K562 (cell line): Measurements from ENCODE around the gene TNFAIP8L1. TPM values are rescaled to one million over a fixed set of nuclear protein-coding genes. Genes with fewer than 3 reads are reported as not detected.
A peak's percentile ranks its signal among the peaks of the same experiment; 100 is the strongest.

Experiments used
- ATAC-seq: fragments of 200-7000 bp; cut with Tn5 transposase; 3 replicates; pipeline ENCODE4 v1.9.1; 2020; ENCODE audit warnings: moderate library complexity
- BruUV-seq: library from RNA; stranded (reverse); fragments of 400-500 nt; replicated peaks from 2 replicates; lab custom pipeline; 2021; lab: Mats Ljungman, UMichigan
- CTCF ChIA-PET: fragments of 300-600 bp; formaldehyde crosslinking; extraction: SDS; loops from one replicate; lab custom pipeline; 2021; ENCODE audit warnings: low intra/inter-chr PET ratio; lab: Yijun Ruan, JAX
- POLR2A ChIA-PET: fragments of 300-600, 350-650 bp; sonication (Branson Sonifier 250); formaldehyde crosslinking; extraction: SDS; loops from one replicate; lab custom pipeline; 2021; ENCODE audit warnings: antibody characterized with exemption, inconsistent platforms; lab: Yijun Ruan, JAX
- DNase-seq, 4 experiments: peaks; one replicate each; pipeline versions ENCODE4 v3.0.0 to v3.0.0-alpha.2; 2011 to 2018; ENCODE audit warnings: low spot score in 3 of 4, mixed read lengths in 3 of 4; ENCODE audit errors: extremely low read depth in 1 of 4
- FAIRE-seq: peaks from 2 replicates; lab custom pipeline; 2011; peaks lifted over from hg19 to GRCh38; lab: Jason Lieb, UNC
- H2AFZ ChIP-seq: 2 replicates; pipeline ENCODE4 v1.6.0; 2011; ENCODE audit warnings: low read depth, low read length, control low read depth, inconsistent platforms
- H3K27ac ChIP-seq: fragments of 200-600 bp; 3 replicates; pipeline ENCODE4 v1.8.0; 2011; ENCODE audit warnings: low read depth, mild to moderate bottlenecking, control low read depth, inconsistent platforms, low read length, moderate library complexity, mixed read lengths; ENCODE audit errors: extremely low read depth
- H3K27me3 ChIP-seq, 2 experiments: fragments of 300-600 bp in 1 of 2; 2 replicates in 1 of 2; 3 replicates in 1 of 2; pipeline versions ENCODE4 v1.6.0 to v1.8.0; 2011; ENCODE audit warnings: inconsistent platforms in 2 of 2, low read length in 2 of 2, mild to moderate bottlenecking in 1 of 2, mixed read lengths in 1 of 2, moderate library complexity in 1 of 2; ENCODE audit not compliant: control insufficient read depth in 2 of 2, insufficient read depth in 2 of 2
- H3K36me3 ChIP-seq: fragments of 300-600 bp; 3 replicates; pipeline ENCODE4 v1.8.0; 2011; ENCODE audit warnings: mild to moderate bottlenecking, low read length, inconsistent platforms; ENCODE audit not compliant: control insufficient read depth, insufficient read depth
- H3K4me1 ChIP-seq, 2 experiments: fragments of 200-600 bp in 1 of 2; replicated peaks in 1 of 2; 2 replicates in 1 of 2; 3 replicates in 1 of 2; pipeline versions ENCODE4 v1.5.1 to v1.8.0; 2011; ENCODE audit warnings: inconsistent platforms in 2 of 2, low read length in 2 of 2, mild to moderate bottlenecking in 1 of 2, mixed read lengths in 1 of 2, moderate library complexity in 1 of 2; ENCODE audit not compliant: control insufficient read depth in 2 of 2, insufficient read depth in 2 of 2
- H3K4me2 ChIP-seq: 2 replicates; pipeline ENCODE4 v1.6.1; 2011; ENCODE audit warnings: low read length, control low read depth, inconsistent platforms, mixed read lengths; ENCODE audit not compliant: insufficient read depth
- H3K4me3 ChIP-seq: fragments of 200-600 bp; sonication (generic), shearing (Covaris generic); 2 replicates; pipeline ENCODE4 v1.5.1; 2016; ENCODE audit warnings: control low read depth, inconsistent platforms
- H3K79me2 ChIP-seq: fragments of 200-600 bp; 3 replicates; pipeline ENCODE4 v1.8.0; 2011; ENCODE audit warnings: low read length, inconsistent platforms; ENCODE audit not compliant: control insufficient read depth, insufficient read depth
- H3K9ac ChIP-seq, 2 experiments: 2 replicates each; pipeline versions ENCODE4 v1.6.0 to v1.6.1; 2011; ENCODE audit warnings: low read depth in 2 of 2, low read length in 2 of 2, control low read depth in 1 of 2, inconsistent platforms in 1 of 2, mild to moderate bottlenecking in 1 of 2, mixed read lengths in 1 of 2; ENCODE audit not compliant: insufficient read depth in 1 of 2
- H3K9me1 ChIP-seq: one replicate; pipeline ENCODE4 v1.6.0; 2011; ENCODE audit warnings: inconsistent platforms, mild to moderate bottlenecking, low read length, moderate library complexity; ENCODE audit not compliant: control insufficient read depth, insufficient read depth
- H3K9me3 ChIP-seq: replicated peaks from 2 replicates; pipeline ENCODE4 v1.5.1; 2011; ENCODE audit warnings: low read depth, low read length, inconsistent platforms; ENCODE audit not compliant: control insufficient read depth, insufficient read depth
- H4K20me1 ChIP-seq: replicated peaks from 2 replicates; pipeline ENCODE4 v1.6.1; 2011; ENCODE audit warnings: low read length, inconsistent platforms, mixed read lengths; ENCODE audit not compliant: control insufficient read depth, insufficient read depth
- FOXJ3 ChIP-seq: sonication (generic); formaldehyde crosslinking; IDR thresholded peaks from 2 replicates; pipeline ENCODE4 v1.4.0; 2020; ENCODE audit warnings: mild to moderate bottlenecking, missing genetic modification reagents
- HDAC1 ChIP-seq, 2 experiments: fragments of 450-650 bp; IDR thresholded peaks; 2 replicates each; pipeline ENCODE4 v1.6.1; 2016 to 2017; ENCODE audit warnings: inconsistent platforms in 1 of 2, mild to moderate bottlenecking in 1 of 2, moderate library complexity in 1 of 2
- HDAC2 ChIP-seq: fragments of 450-650 bp; IDR thresholded peaks from 2 replicates; pipeline ENCODE4 v1.6.1; 2016; ENCODE audit warnings: mild to moderate bottlenecking
- NR3C1 ChIP-seq: sonication (generic); formaldehyde crosslinking; IDR thresholded peaks from 2 replicates; pipeline ENCODE4 v1.8.1; 2022; ENCODE audit warnings: missing genetic modification reagents
- SMARCE1 ChIP-seq: fragments of 450-650 bp; IDR thresholded peaks from 2 replicates; pipeline ENCODE4 v1.7.1; 2016; ENCODE audit warnings: mild to moderate bottlenecking
- SRSF9 ChIP-seq: fragments of 200-400 bp; formaldehyde crosslinking; IDR thresholded peaks from 2 replicates; pipeline ENCODE4 v1.6.1; 2017; ENCODE audit warnings: low read depth, low read length, borderline replicate concordance
- TGIF2 ChIP-seq: sonication (generic); formaldehyde crosslinking; IDR thresholded peaks from 2 replicates; pipeline ENCODE4 v1.8.1; 2022; ENCODE audit warnings: mild to moderate bottlenecking, missing genetic modification reagents, moderate library complexity
- ZNF197 ChIP-seq: fragments of 200-800 bp; sonication (Bioruptor generic); IDR thresholded peaks from 2 replicates; pipeline ENCODE4 v1.6.1; 2016; ENCODE audit warnings: low read depth, missing genetic modification characterization, missing compliant biosample characterization
- WGBS: fragments of 100-300 bp; shearing (Covaris generic); methylation state at CpG from one replicate; pipeline ENCODE4 v1.1.6; 2016; ENCODE audit warnings: low coverage, mixed read lengths; ENCODE audit not compliant: insufficient coverage; ENCODE audit errors: missing lambda C conversion rate; 5-methylcytosine and 5-hydroxymethylcytosine counted together
- in situ Hi-C: fragments of 300-500 bp; cut with MboI; formaldehyde crosslinking; loops from 4 replicates; pipeline ENCODE4 v1.15.0; 2018; ENCODE audit warnings: inconsistent platforms, mixed read lengths
- intact Hi-C: fragments of 100-400 bp; cut with micrococcal nuclease; formaldehyde crosslinking; loops from 2 replicates; pipeline ENCODE4 v1.14.2; 2022
- polyA plus RNA-seq, 8 experiments: library from polyadenylated mRNA; depleted of rRNA in 4 of 8; stranded (reverse) in 5 of 8; unstranded in 3 of 8; fragments of >200 nt; fragmentation: Nextera tagmentation in 2 of 8; fragmentation: Illumina TruSeq in 1 of 8; extraction: Ambion mirVana in 2 of 8; extraction: Trizol in 1 of 8; gene quantifications; 2 replicates each; pipeline versions ENCODE4 v1.2.1 to v1.2.3, GENCODE V29; 2011 to 2014; ENCODE audit warnings: inconsistent platforms in 1 of 8, missing spikeins in 1 of 8
- total RNA-seq, 7 experiments: library from RNA; depleted of rRNA in 6 of 7; stranded (reverse); fragments of >200 nt in 6 of 7; fragmentation: Illumina TruSeq in 2 of 7; extraction: Trizol in 2 of 7; gene quantifications; 2 replicates each; pipeline versions ENCODE4 v1.2.1 to v1.2.3, GENCODE V29; 2011 to 2021; ENCODE audit warnings: low replicate concordance in 1 of 7
- TF ChIP-seq, protein P1 (sequence below), 2 experiments: fragments of 450-650 bp; IDR thresholded peaks; 2 replicates each; pipeline ENCODE4 v1.6.1; 2016
- TF ChIP-seq, protein P2 (sequence below): sonication (generic); formaldehyde crosslinking; IDR thresholded peaks from 2 replicates; pipeline ENCODE4 v1.9.0; 2022; ENCODE audit warnings: mild to moderate bottlenecking, missing genetic modification reagents
- TF ChIP-seq, protein P3 (sequence below): sonication (generic); formaldehyde crosslinking; IDR thresholded peaks from 2 replicates; pipeline ENCODE4 v1.8.1; 2023; ENCODE audit warnings: mild to moderate bottlenecking, missing genetic modification reagents

TNFAIP8L1 gene
- total and polyA plus RNA-seq, 9 of the 15 experiments (the other 6 are each of a cell fraction or from before 2014, with no cell fraction given) = 0.69 to 9.3 (median 4.9) TPM

DNA sequence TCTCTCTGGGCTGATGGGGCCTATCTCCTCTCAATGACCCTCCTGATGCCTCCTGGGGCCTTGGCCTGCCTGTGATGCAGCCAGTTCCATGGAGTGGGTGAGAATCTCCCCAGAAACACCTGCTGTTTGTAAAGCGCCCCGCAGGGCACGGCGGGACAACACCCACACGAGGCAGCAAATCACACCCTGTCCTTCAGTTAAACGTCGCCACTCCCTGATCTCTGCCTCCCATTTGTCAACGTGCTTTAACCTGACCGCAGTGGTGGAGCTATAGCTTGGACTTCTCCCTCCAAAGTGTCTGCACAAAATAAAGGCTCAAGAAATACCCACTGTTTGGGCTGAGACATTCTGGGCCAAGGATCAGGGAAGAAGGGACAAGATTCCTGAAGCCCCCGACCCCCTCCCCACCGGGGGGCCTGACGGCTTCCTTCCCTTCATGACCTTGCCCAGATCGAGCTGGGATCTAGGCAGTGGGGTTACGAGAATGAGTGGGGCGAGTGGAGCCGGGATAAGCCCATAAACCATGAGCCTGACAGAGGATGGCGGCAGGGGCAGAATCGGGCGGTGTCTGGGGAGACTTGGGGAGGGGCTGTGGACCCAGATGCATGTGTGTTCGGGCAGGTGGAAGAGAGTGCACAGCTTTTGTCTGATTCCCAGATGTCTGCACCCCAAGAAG lies 22.8 kb downstream of the TNFAIP8L1 start:
- 73% methylated on average over 20 of the region's 20 CpGs for WGBS
- DNase-seq (no peak), FAIRE-seq (no peak), ATAC-seq (no peak)
- BruUV-seq = no TSS peak
- CTCF ChIA-PET = no interaction called here
- H3K4me3 ChIP-seq = no peak overlapping the region
- H3K27ac ChIP-seq = no peak overlapping the region
- no peaks in the 10 kb centered on the region for H3K27me3 ChIP-seq
- peaks cover 3% of the 10 kb centered on the region; the same call in 1 of the 2 replicates for H4K20me1 ChIP-seq
- H2AFZ ChIP-seq = no peak overlapping the region
- intact Hi-C loops (no loop called here), in situ Hi-C loops (no loop called here)
- peaks cover 0 to 12% of the 10 kb centered on the region in 2 experiments; a peak in 3 of 5 replicates for H3K4me1 ChIP-seq
- peak overlapping the region in 1 of 2 experiments; percentile 3; a peak in 2 of 4 replicates for H3K9ac ChIP-seq
- TF ChIP-seq HDAC2 = no peak
- TF ChIP-seq TGIF2 (CRISPR knock-in tag) = no peak
- TF ChIP-seq, protein P1, sequence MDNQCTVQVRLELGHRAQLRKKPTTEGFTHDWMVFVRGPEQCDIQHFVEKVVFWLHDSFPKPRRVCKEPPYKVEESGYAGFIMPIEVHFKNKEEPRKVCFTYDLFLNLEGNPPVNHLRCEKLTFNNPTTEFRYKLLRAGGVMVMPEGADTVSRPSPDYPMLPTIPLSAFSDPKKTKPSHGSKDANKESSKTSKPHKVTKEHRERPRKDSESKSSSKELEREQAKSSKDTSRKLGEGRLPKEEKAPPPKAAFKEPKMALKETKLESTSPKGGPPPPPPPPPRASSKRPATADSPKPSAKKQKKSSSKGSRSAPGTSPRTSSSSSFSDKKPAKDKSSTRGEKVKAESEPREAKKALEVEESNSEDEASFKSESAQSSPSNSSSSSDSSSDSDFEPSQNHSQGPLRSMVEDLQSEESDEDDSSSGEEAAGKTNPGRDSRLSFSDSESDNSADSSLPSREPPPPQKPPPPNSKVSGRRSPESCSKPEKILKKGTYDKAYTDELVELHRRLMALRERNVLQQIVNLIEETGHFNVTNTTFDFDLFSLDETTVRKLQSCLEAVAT (IDR thresholded peaks at IDR 0.05) = no peak
- TF ChIP-seq FOXJ3 (CRISPR knock-in tag) = no peak
- TF ChIP-seq SMARCE1 = no peak
- TF ChIP-seq, protein P2, sequence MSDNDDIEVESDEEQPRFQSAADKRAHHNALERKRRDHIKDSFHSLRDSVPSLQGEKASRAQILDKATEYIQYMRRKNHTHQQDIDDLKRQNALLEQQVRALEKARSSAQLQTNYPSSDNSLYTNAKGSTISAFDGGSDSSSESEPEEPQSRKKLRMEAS (CRISPR knock-in tag) = no peak
- TF ChIP-seq SRSF9 = no peak
- TF ChIP-seq ZNF197 (CRISPR knock-in tag) = no peak
- TF ChIP-seq, protein P3, sequence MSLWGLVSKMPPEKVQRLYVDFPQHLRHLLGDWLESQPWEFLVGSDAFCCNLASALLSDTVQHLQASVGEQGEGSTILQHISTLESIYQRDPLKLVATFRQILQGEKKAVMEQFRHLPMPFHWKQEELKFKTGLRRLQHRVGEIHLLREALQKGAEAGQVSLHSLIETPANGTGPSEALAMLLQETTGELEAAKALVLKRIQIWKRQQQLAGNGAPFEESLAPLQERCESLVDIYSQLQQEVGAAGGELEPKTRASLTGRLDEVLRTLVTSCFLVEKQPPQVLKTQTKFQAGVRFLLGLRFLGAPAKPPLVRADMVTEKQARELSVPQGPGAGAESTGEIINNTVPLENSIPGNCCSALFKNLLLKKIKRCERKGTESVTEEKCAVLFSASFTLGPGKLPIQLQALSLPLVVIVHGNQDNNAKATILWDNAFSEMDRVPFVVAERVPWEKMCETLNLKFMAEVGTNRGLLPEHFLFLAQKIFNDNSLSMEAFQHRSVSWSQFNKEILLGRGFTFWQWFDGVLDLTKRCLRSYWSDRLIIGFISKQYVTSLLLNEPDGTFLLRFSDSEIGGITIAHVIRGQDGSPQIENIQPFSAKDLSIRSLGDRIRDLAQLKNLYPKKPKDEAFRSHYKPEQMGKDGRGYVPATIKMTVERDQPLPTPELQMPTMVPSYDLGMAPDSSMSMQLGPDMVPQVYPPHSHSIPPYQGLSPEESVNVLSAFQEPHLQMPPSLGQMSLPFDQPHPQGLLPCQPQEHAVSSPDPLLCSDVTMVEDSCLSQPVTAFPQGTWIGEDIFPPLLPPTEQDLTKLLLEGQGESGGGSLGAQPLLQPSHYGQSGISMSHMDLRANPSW (CRISPR knock-in tag) = no peak
- no peak for TF ChIP-seq HDAC1 (IDR thresholded peaks at IDR 0.05)
- TF ChIP-seq NR3C1 (CRISPR knock-in tag) = no peak
- H3K9me3 ChIP-seq = no peaks in the 10 kb centered on the region
- POLR2A ChIA-PET = interaction anchor here (0.6 to 0.8 kb wide), 4 partner anchors 15 to 377 kb away, joined by 3 to 4 read pairs (median 4); no protein-coding TSS in a partner anchor
- no peak overlapping the region for H3K4me2 ChIP-seq
- peaks cover 79% of the 10 kb centered on the region for H3K36me3 ChIP-seq
- H3K9me1 ChIP-seq = peaks cover 3% of the 10 kb centered on the region
- H3K79me2 ChIP-seq = peaks cover 8% of the 10 kb centered on the region; the same call in 1 of the 3 replicates
